Tibial nerve (tissue), 4 donors: ENCODE measurements around the gene SMYD3.

ENCODE experiments used
- CTCF ChIP-seq, 5 experiments: fragments of 200-600 bp in 3 of 5; fragments of 450-650 bp in 2 of 5; sonication (generic) in 3 of 5; IDR thresholded peaks; one replicate each; pipeline ENCODE4 v1.5.1; 2016 to 2019; ENCODE audit warnings: antibody characterized with exemption in 5 of 5, mild to moderate bottlenecking in 3 of 5, moderate library complexity in 2 of 5
- EP300 ChIP-seq, 2 donors: sonication (generic); formaldehyde crosslinking; IDR thresholded peaks; one replicate each; pipeline ENCODE4 v1.6.1; 2017; ENCODE audit warnings: antibody characterized with exemption in 2 of 2, mild to moderate bottlenecking in 1 of 2
- POLR2A ChIP-seq, 2 donors: fragments of 450-650 bp; IDR thresholded peaks; one replicate each; pipeline ENCODE4 v1.6.1; 2017; ENCODE audit warnings: antibody characterized with exemption in 2 of 2, mild to moderate bottlenecking in 2 of 2, moderate library complexity in 2 of 2

GRCh38 chr1:246220495-246221065, 286.5 kb downstream of the SMYD3 start:
- TF ChIP-seq CTCF (IDR thresholded peaks at IDR 0.05) (no peak), POLR2A (IDR thresholded peaks at IDR 0.05) (no peak), EP300 (IDR thresholded peaks at IDR 0.05) (no peak)
